NB4 (cell line): ENCODE data around the gene NOTCH1.

Experiments
- POLR2A ChIP-seq: IDR thresholded peaks from 2 replicates; pipeline ENCODE4 v1.6.1; 2011; ENCODE audit warnings: mild to moderate bottlenecking; ENCODE audit not compliant: insufficient read length; ENCODE audit errors: extremely low read depth
- TF ChIP-seq, protein P1 (sequence below): IDR thresholded peaks from one replicate; pipeline ENCODE4 v1.5.1; 2012; ENCODE audit warnings: low read depth, low read length
- TF ChIP-seq, protein P2 (sequence below): IDR thresholded peaks from 2 replicates; pipeline ENCODE4 v1.6.1; 2011; ENCODE audit warnings: low read depth, low read length

DNA sequence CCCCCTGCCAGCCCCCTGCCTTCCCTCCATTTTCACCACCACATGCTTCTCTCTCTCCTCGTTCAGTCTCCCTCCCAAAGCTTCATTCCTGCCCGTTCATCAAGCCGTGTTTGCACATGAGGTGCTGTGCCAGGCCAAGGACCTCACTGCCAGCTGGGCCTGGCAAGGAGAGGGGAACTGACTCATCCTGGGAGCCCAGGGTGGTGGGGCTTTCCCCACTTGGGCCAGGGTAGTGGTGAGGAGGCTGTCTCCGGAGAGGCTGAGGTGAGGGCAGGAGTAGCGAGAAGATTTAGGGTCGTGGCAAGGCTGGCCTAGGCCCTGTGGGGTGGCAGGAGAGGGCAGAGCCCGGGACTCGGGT lies 30.4 kb upstream of the NOTCH1 start:
- TF ChIP-seq, protein P1, sequence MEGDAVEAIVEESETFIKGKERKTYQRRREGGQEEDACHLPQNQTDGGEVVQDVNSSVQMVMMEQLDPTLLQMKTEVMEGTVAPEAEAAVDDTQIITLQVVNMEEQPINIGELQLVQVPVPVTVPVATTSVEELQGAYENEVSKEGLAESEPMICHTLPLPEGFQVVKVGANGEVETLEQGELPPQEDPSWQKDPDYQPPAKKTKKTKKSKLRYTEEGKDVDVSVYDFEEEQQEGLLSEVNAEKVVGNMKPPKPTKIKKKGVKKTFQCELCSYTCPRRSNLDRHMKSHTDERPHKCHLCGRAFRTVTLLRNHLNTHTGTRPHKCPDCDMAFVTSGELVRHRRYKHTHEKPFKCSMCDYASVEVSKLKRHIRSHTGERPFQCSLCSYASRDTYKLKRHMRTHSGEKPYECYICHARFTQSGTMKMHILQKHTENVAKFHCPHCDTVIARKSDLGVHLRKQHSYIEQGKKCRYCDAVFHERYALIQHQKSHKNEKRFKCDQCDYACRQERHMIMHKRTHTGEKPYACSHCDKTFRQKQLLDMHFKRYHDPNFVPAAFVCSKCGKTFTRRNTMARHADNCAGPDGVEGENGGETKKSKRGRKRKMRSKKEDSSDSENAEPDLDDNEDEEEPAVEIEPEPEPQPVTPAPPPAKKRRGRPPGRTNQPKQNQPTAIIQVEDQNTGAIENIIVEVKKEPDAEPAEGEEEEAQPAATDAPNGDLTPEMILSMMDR: no peak
- TF ChIP-seq, protein P2, sequence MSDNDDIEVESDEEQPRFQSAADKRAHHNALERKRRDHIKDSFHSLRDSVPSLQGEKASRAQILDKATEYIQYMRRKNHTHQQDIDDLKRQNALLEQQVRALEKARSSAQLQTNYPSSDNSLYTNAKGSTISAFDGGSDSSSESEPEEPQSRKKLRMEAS: no peak
- TF ChIP-seq POLR2A: no peak
